MCF 10A (cell line): ENCODE measurements around the gene LCA5. TPM values are rescaled to one million over a fixed set of nuclear protein-coding genes. Genes with fewer than 3 reads are reported as not detected.
A peak's percentile ranks its signal among the peaks of the same experiment; 100 is the strongest.

Experiments
- BruUV-seq: library from RNA; stranded (reverse); fragments of 400-500 nt; replicated peaks from 2 replicates; lab custom pipeline; 2021; lab: Mats Ljungman, UMichigan
- CTCF ChIA-PET: fragments of 300-600 bp; sonication (Branson Sonifier 250); formaldehyde crosslinking; extraction: SDS; loops from one replicate; lab custom pipeline; 2021; ENCODE audit warnings: antibody characterized with exemption, inconsistent platforms; lab: Yijun Ruan, JAX
- POLR2A ChIA-PET: fragments of 300-600, 350-650 bp; sonication (Branson Sonifier 250); formaldehyde crosslinking; extraction: SDS; loops from one replicate; lab custom pipeline; 2020; ENCODE audit warnings: antibody characterized with exemption, inconsistent platforms; lab: Yijun Ruan, JAX
- DNase-seq: peaks from one replicate; pipeline ENCODE4 v3.0.0-alpha.2; 2018; ENCODE audit not compliant: unreplicated experiment
- H3K27ac Mint-ChIP-seq: one replicate; pipeline ENCODE4 v1.8.0; 2022; ENCODE audit warnings: mild to moderate bottlenecking, low read depth, mixed read lengths; ENCODE audit not compliant: unreplicated experiment
- H3K27me3 Mint-ChIP-seq: one replicate; pipeline ENCODE4 v1.8.0; 2022; ENCODE audit warnings: mixed read lengths; ENCODE audit not compliant: insufficient read depth, unreplicated experiment
- H3K36me3 Mint-ChIP-seq: one replicate; pipeline ENCODE4 v1.8.0; 2022; ENCODE audit warnings: mild to moderate bottlenecking, moderate library complexity, mixed read lengths; ENCODE audit not compliant: insufficient read depth, unreplicated experiment
- H3K4me1 Mint-ChIP-seq: one replicate; pipeline ENCODE4 v1.8.0; 2022; ENCODE audit warnings: mixed read lengths; ENCODE audit not compliant: insufficient read depth, unreplicated experiment
- H3K4me3 Mint-ChIP-seq: one replicate; pipeline ENCODE4 v1.8.0; 2022; ENCODE audit warnings: mild to moderate bottlenecking, moderate library complexity, mixed read lengths; ENCODE audit not compliant: unreplicated experiment
- H3K9me3 Mint-ChIP-seq: one replicate; pipeline ENCODE4 v1.8.0; 2022; ENCODE audit warnings: mixed read lengths; ENCODE audit not compliant: unreplicated experiment
- CTCF ChIP-seq: fragments of 200-600 bp; IDR thresholded peaks from one replicate; pipeline ENCODE4 v1.8.0; 2022; ENCODE audit warnings: antibody characterized with exemption, mild to moderate bottlenecking; ENCODE audit not compliant: unreplicated experiment
- intact Hi-C: fragments of 100-400 bp; cut with micrococcal nuclease; formaldehyde crosslinking; loops from 2 replicates; pipeline ENCODE4 v1.14.1; 2022
- total RNA-seq: library from RNA; stranded (reverse); gene quantifications from 2 replicates; pipeline ENCODE4 v1.2.3, GENCODE V29; 2022

Gene LCA5
- total RNA-seq, 1 experiment from 2014 or later = 4.5 TPM

GRCh38 chr6:79570129-79571029 lies 33.1 kb upstream of the LCA5 start:
- Mint-ChIP-seq H3K27me3 (no peaks in the 10 kb centered on the region), H3K36me3 (no peaks in the 10 kb centered on the region), H3K4me1 (peaks cover 18% of the 10 kb centered on the region), H3K27ac (peak overlapping the region; percentile 63), H3K4me3 (no peak overlapping the region), H3K9me3 (no peaks in the 10 kb centered on the region)
- peak; percentile 68 for TF ChIP-seq CTCF
- intact Hi-C loops = loop anchor here (1.0 to 10.0 kb wide), 5 partner anchors 102 to 524 kb away; no protein-coding TSS in a partner anchor
- CTCF ChIA-PET = interaction anchor here (0.5 to 2.7 kb wide), 31 partner anchors 9 to 301 kb away, joined by 3 to 14 read pairs (median 4); no protein-coding TSS in a partner anchor
- peak; percentile 54 for DNase-seq
- no TSS peak for BruUV-seq
- POLR2A ChIA-PET = interaction anchor here (0.6 to 4.0 kb wide), 7 partner anchors 25 to 298 kb away, joined by 3 to 13 read pairs (median 3); partner anchors contain the start of gene LCA5

DNA sequence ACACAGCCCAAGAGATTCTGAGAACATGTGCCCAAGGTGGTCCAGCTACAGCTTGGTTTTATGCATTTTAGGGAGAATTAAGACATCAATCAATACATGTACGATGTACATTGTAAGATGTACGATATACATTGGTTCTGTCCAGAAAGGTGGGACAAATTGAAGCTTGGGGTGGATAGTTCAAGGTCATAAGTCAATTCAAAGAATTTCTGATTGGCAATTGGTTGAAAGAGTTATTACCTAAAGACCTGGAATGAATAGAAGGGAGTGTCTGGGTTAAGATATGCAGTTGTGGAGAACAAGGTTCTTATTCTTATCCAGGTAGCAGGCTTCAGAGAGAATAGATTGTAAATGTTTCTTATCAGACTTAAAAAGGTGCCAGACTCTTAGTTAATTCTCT lies 31.8 kb upstream of the LCA5 start:
- Mint-ChIP-seq H3K4me3 (no peak overlapping the region), H3K4me1 (peaks cover 13% of the 10 kb centered on the region), H3K27ac (no peak overlapping the region), H3K27me3 (no peaks in the 10 kb centered on the region), H3K36me3 (no peaks in the 10 kb centered on the region), H3K9me3 (no peaks in the 10 kb centered on the region)
- ChIA-PET CTCF (interaction anchor here (0.6 to 2.7 kb wide), 8 partner anchors 10 to 524 kb away, joined by 3 to 11 read pairs (median 3); no protein-coding TSS in a partner anchor), POLR2A (interaction anchor here (1.3 to 4.0 kb wide), 2 partner anchors 24 to 31 kb away, joined by 3 to 13 read pairs; no protein-coding TSS in a partner anchor)
- intact Hi-C loops = no loop called here
- DNase-seq = no peak
- TF ChIP-seq CTCF = no peak
- no TSS peak for BruUV-seq

- Mint-ChIP-seq H3K9me3 (peaks cover 4% of the 10 kb centered on the region), H3K27ac (no peak overlapping the region), H3K27me3 (no peaks in the 10 kb centered on the region), H3K36me3 (no peaks in the 10 kb centered on the region), H3K4me1 (peaks cover 2% of the 10 kb centered on the region), H3K4me3 (no peak overlapping the region)
- intact Hi-C loops = no loop called here
- BruUV-seq = no TSS peak
- no peak for TF ChIP-seq CTCF
- ChIA-PET POLR2A (no interaction called here), CTCF (interaction anchor here (0.6 to 1.1 kb wide), 2 partner anchors 14 to 109 kb away, joined by 4 to 6 read pairs; no protein-coding TSS in a partner anchor)
- no peak for DNase-seq
Observed at GRCh38 chr6:79564636-79565035, 27.4 kb upstream of the LCA5 start.

- Mint-ChIP-seq H3K27me3 (no peaks in the 10 kb centered on the region), H3K4me3 (no peak overlapping the region), H3K4me1 (no peaks in the 10 kb centered on the region), H3K9me3 (peaks cover 7% of the 10 kb centered on the region), H3K27ac (no peak overlapping the region), H3K36me3 (peaks cover 5% of the 10 kb centered on the region)
- ChIA-PET CTCF (no interaction called here), POLR2A (no interaction called here)
- BruUV-seq = no TSS peak
- DNase-seq = no peak
- intact Hi-C loops = no loop called here
- TF ChIP-seq CTCF = no peak
Observed at GRCh38 chr6:79559706-79560105, 22.5 kb upstream of the LCA5 start.
